GM19452 (cell line): ENCODE data around the gene MYLK3.
A peak's percentile ranks its signal among the peaks of the same experiment; 100 is the strongest.
"Not testable (repeated sequence)": the region's sequence is repeated elsewhere in the genome, so short reads cannot be mapped to it uniquely, and the experiment has no call there.

Experiments used
- ATAC-seq: cut with Tn5 transposase; IDR thresholded peaks from one replicate; pipeline ENCODE4 v1.9.1; 2021; ENCODE audit not compliant: unreplicated experiment

The MYLK3 gene

DNA sequence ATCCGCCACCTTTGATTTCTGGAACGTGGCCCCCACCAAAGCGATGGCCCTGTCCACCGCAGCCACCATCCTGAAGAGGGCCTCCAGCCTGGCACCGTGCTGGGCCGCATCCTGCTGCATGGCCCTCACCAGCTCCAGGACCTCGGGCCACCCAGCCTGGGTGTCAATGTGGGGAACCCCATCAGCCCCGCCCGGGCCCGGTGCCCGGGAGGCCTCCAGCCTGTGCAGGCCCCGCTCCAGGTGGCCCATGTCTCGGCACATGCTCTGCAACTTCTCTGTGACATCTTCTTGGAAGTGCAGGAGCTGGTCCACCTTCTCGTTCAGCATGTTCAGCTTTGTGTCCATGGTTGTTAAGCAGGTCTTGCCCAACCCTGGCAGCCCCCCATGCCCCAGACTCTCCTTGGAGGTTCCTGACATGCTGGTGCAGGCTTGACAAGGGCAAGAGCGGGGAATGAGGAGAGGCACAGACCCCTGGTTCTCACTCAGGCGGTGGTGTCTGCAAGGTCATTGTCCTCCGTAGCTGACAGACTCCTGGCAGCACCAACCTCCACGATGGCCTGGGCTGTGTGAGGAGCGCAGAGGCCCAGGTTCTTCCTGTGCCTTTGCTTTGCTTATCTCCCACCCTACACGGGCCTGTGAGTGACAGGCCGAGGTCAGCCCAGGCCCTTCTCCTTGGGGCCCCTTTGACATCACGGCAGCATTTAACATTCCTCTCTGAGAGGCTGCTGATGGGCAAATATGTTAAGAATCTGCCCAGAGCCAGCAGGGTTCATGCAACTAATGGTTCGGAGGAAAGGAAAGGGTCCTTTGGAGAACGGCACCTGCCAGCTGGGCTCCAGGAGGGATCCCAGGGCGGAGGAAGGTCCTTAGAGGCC is at the start of gene MYLK3:
Gene MYLK3, minus strand, starts transcription at position 568 of the 875 bp plus-strand sequence. Its CDS starts 151 bp downstream, at position 417.
- ATAC-seq, result no peak

DNA sequence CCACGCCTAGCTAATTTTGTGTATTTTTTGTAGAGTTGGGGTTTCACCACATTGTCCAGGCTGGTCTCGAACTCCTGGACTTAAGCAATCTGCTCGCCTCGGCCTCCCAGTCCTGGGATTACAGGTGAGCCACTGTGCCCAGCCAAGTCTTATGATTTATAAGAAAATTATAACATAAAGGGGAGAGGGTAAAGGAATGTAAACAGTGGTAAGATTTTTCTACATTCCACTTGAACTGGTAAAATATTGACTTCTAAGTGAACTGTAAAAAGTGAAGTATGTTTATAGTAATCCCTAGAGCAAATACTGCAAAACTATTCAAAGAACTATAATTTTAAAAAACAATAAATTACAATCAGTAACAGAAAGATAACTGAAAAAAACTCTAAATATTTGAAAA is 49.4 kb upstream of the MYLK3 start:
- ATAC-seq, result no peak

DNA sequence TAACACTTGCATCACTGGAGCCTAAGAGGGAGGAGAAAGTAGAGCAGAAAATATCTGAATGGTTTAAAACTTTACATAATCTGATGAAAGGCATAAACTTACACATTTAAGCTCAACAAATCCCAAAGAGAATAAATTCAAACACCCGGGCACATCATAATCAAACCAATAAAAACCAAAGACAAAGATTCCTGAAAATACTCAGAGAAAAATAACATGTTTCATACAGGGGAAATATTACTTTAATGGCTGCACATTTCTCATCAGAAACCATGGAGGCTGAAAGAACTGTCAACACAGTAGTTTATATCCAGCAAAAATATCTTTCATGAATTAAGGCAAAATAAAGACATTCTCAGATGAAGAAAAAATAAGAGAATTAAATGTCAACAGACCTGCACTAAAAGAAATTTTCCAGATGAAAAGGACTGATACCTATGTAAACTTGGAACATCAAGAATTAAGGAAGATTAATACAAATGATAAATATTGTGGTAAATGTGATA is 48.7 kb upstream of the MYLK3 start:
- ATAC-seq, result no peak

DNA sequence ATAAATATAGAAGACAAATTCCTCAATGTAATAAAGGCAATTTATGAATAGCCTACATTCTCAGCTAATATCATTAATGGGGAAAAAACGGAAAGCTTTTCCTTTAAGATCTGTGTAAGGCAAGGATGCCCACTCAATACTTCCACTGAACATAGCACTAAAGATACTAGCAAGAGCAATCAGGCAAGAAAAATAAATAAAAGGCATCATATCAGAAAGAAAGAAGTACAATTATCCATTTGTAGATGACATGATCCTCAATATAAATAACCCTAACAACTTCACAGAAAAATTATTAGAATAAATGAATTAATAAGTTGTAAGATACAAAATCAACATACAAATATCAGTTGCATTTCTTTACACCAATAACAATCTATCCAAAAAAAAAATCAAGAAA is 45.7 kb upstream of the MYLK3 start:
- ATAC-seq, result no peak

DNA sequence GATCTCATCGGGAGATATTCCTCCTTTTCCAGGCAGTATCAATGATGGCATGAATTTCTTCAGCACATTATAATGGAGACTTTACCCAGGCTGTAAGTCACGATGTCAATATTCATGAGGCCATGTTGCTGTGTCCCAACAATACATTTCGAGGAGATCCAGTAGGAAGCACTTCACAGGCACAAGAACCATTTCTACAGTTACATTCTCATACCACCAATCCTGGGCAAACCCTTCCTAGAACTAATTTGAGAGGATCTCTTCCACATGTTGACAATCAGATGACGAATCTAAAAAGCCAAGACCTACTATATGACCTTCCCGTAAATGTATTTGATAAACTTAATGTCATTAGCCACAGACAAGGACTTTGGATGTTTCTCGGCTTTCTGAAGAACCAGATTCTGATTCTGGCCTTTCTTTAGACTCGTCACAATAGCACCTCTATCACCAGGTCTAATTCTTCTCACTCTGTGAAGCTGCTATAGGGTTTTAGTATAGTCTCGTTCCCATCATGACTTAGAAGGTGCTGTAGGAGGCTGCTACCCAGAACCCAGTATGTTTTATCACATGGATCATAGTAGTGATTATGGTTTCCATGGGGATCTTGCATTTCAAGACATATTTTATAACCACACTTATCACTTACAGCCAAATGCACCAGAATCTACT is 42.6 kb upstream of the MYLK3 start:
- ATAC-seq, result no peak

DNA sequence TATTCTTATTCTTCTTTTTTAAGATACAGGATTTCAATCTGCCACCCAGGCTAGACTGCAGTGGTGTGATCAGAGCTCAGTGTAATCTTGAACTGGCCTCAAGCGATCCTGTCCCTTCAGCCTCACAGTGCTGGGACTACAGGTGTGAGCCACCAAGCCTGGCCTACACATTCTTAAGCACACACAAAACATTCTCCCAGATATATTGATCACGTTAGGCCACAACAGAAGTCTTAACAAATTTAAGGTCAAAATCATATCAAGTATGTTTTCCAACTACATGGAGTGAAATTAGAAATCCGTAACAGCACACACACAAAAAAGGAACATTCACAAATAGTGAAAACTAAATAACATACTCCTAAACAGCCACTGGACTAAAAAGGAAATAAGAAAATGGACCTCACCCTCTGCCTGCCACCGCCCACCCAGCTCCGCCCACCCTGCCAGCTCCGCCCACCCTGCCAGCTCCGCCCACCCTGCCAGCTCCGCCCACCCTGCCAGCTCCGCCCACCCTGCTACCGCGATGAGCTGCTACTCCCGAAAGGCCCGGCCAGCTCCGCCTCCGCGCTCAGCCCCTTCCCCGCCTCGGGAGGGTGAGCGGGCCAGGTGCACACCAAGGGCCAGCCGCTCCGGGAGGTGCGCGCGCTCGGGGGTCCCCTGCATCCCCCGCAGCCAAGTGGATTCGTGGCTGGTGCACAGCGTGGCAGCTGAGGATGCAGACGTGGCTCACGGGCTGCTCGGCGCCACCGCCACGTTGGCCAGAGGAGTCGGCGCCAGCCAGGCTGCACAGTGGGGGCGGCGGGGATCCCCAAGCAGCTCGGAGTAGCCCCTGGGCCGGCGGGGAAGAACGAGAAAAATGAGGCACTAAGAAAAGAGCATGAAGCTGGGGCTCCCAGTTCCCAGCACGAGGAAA is 41.6 kb upstream of the MYLK3 start:
- peak; percentile 89 for ATAC-seq

DNA sequence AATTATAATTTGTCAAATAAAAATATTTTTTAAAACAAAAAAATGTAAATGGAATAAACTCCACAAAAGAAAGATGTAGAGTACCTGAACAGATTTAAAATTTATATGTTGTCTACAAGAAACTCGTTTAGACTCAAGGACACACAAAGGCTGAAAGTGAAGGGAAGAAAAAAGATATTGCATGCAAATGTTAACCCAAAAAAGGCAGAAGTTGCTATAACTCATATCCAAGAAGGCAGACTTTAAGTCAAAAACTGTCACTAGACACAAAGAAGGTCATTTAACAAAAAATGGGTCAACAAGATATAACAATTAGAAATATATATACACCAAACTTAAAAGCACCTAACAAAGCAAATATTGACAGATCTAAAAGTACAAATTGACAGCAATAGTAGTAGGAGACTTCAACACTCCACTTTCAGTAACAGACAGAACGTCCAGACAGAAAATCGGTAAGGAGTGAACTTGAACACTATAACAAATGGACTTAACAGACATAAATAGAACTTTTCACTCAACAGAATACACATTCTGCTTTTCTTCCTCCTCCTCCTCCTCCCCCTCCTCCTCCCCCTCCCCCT is 40.8 kb upstream of the MYLK3 start:
- no peak for ATAC-seq

DNA sequence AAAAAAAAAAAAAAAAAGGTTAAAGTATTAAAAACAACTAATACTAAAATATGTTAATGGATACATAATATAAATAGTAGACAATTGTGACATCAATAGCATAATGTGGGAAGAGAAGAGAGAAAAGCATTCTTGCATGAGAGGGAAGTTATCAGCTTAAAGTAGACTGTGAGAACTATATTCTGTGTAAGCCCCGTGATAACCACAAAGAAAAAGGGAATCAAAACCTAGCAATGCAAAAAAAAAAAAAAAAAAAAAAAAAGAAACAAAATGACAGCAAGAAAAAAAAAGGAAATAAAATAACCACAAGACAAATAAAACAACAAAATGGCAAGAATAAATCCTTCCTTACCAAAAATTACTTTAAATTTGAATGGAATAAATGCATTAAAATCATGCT is 39.8 kb upstream of the MYLK3 start:
- ATAC-seq, result no peak

DNA sequence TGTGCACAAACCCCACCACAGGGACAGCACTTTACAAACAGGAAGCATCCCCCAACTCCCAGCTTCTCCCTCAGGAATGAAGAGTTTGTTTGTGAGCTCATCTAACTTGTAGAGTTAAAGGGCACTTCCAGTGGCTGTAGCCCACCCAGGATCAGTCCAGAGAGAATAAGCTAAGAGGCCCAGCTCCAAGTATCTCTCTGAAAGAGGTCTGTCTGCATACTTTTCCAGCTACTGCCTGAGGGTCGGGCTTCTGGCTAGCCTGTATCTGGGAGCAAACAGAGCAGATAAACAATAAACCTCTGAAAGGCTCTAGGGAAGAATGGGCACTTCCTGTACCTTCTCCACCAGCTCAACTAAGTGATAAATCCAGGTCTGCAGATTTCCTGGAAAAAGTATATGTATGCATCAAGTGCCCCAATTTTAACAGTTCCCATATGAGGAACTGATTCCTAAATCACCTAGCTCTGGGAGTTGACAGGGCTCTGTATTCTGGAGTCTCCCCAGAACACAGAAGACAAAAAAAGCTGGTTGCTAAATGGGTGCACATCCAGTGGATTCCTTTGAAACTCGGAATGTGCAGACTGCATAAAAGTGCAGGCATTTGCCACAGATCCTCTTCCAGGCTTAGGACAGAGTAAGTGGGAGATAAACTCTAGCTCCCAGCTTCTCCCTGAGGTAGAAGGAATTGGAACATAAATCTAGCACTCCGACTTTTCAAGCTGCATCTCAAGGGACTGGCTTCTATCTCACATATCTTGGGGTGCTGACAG is 37.1 kb upstream of the MYLK3 start:
- no peak for ATAC-seq

DNA sequence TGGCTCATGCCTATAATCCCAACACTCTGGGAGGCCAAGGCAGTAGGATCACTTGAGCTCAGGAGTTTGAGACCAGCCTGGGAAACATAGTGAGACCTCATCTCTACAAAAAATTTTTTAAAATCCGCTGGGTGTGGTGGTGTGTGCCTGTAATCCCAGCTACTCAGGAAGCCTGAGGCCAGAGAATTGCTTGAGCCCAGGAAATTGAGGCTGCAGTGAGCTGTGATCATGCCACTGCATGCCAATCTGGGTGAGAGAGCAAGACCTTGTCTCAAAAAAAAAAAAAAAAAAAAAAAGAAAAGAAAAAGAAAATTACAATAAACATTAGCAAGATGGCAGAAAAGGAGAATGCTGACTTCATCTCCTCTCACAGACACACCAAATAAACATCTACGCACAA is 36.4 kb upstream of the MYLK3 start:
- not testable (repeated sequence) for ATAC-seq

DNA sequence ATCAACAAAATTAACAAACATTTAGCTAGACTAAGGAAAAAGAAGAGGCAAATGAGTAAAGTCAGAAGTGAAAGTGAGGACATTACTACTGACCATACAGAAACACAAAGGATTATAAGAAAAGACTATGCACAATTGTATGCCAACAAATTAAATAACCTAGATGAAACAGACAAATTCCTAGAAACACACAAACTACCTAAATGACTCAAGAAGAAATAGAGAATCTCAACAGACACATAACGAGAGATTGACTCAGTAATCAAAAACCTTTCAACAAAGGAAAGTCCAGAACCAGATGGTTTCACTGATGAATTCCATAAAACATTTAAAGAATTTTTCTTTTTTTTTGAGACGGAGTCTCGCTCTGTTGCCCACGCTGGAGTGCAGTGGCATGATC is 35.7 kb upstream of the MYLK3 start:
- ATAC-seq, result no peak

DNA sequence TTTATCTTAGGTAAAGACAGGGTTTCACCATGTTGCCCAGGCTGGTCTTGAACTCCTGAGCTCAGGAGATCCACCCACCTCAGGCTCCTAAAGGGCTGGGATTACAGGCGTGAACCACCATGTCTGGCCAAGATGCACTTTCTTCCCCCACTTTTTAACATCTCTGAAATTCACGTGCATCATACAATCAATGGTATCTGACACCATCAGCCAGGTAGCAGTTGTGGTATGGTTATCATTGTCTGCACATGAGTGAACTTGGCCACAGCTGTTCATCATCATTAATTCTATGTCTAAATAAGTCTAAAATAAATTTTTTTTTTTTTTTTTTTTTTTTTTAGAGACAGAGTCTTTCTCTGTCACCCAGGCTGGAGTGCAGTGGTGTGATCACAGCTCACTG is 34.2 kb upstream of the MYLK3 start:
- ATAC-seq, result no peak

DNA sequence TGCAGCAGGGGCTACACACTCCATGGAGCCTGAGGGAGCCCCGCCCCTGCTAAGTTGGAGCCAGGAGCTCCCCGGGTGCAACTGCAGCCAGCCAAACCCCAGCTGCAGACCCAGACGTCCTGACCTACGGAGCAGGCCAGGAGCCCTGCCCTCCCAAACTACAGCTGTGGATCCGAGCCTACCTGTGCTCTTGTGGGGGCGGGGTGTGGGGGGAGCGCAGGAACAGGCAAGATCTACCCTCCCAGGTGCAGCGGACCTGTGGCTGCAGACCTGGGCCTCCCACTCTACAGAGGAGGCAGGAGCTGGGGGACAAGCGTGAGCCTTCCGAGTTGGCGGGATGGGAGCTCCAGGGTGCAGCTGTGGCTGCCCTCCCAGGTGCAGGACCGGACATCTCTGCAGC is 29.7 kb upstream of the MYLK3 start:
- ATAC-seq, result no peak

DNA sequence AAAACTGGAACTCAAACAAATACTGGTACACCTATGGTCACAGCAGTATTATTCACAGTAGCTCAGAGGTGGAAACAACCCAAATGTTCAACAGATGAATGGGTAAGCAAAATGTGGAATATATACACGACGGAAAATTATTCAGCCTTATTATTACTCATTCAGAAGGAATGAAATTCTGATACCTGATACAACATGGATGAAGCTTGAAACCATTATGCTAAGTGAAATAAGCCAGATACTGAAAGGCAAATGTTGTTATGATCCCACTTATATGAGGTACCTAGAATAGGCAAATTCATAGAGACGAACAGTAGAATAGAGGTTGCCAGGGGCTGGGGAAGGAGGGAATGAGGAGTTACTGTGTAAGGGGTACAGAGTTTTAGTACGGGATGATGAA is 27.1 kb upstream of the MYLK3 start:
- ATAC-seq, result no peak

DNA sequence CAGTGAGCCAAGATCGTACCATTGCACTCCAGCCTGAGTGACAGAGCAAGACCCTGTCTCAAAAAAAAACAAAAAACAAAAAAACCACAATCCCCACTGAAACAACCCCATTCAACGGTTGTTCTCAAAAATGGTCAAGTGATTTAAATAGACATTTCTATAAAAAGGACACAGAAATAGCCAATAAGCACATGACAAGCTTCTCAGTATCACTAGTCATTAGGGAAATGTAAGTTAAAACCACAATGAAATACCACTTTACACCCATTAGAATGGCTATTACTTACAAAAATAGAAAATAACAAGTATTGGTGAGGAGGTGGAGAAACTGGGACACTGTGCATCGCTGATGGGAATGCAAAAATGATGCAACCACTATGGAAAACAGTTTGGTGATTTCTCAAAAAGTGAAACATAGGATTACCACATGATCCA is 26.6 kb upstream of the MYLK3 start:
- peak; percentile 64 for ATAC-seq

DNA sequence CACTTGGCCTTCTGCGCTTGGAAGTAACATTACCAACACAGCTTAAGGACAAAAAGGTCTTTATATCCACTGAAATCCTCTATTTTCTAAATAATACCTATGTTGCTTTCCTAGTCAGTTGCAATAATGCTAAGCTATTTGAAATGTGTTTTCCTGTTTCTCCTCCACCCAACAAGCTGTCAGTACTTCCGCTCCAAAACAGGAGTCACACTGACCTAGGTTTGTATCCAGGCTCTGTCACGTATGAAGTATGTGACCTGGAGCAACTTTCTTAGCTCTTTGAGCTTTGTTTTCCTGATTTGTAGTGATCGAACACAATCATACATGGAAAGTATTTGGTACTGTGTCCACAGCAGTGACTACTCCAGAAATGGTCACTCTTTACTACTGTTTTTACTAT is 24.3 kb upstream of the MYLK3 start:
- ATAC-seq, result no peak

DNA sequence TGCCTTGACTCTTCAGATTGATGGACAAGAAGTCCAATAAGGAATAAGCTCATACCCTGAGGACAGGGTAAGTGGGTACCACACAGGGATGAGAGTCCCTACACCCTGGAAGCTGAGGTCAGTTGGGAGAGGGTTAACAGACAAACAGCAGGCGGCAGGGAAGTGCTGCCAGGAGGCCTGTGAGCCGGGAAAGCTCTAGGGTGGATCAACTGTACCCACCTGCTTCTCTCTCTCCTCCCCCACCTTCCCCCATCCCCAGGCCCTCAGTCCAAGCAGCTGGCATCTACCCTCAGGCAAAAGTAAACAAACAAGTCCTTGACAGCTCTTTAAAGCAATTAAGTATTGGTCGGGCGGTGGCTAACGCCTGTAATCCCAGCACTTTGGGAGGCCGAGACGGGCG is 20.7 kb upstream of the MYLK3 start:
- ATAC-seq, result no peak

DNA sequence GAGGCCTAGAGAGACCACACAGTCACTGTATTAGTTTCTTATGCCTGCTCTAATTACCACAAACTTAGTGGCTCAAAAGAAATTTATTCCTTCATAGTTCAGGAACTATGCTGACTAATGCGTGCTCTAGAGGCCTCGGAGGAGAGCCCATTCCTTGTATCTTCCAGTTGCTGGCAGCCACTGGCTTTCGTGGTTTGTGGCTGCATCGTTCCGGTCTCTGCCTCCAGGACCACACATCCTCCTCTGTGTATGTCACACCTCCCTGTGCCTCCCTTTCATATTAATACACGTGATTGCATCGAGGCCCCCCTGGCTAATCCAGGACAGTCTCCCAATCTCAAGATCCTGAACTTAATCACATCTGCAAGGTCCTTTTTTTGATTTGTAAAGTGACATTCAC is 16.9 kb upstream of the MYLK3 start:
- no peak for ATAC-seq

DNA sequence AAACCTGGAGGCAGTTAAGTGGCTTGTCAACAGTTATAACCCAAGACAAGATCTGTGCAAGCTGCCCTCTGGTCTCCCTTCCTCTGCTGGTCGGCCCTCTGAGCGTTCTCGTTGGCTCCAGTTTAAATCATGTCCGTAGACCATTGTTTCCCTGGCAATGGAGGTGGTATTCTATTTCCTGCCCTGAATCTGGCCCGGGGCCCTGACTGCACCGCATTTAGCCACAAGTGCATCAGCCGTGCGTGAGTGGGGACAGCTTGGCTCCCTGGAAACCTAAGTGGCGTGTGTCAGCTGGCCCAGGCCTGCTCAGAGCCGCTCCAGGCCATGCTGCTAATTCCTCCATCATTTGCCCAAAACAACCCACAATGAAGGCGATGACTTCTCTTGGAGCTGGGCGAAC is 15.0 kb upstream of the MYLK3 start:
- no peak for ATAC-seq

DNA sequence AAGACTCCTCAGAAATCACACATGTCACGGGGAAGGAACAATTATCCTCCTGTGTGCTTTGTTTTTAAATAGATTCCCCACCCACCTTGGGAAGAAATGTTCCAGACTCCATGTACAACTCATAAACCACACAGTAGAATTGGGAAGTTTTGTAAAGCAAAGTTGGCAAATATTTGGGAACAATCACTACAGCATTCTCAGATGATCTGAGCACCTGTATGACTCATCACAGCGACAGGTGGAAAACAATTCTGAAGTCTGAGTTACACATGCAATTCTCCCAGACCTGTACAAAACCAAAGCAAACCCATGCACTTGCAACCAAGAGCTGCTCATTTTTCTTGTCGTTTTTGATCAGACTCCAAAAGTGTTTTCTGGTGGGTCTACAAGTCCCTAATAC is 14.4 kb upstream of the MYLK3 start:
- no peak for ATAC-seq
